ENCODE data around the gene SH3RF2.

DNA sequence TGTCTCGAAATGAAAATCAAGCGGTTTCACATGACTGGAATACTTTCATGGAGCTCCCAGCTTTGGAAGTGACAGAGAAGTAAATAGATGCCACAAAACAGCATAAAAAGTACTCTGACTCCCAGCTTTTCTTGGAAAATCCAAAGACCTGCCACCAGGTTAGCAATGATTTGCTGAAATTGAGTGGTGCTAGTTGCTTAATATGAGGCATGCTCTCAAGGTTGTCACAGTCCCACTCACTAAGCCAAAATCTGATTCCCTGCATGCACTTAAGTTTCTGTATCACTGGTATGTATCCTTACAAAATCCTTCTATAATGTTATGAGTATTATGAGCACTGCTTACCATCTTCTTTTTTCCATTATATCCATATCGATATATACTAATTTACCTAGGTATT, 13.0 kb upstream of the SH3RF2 start:
- TF ChIP-seq, protein P1, sequence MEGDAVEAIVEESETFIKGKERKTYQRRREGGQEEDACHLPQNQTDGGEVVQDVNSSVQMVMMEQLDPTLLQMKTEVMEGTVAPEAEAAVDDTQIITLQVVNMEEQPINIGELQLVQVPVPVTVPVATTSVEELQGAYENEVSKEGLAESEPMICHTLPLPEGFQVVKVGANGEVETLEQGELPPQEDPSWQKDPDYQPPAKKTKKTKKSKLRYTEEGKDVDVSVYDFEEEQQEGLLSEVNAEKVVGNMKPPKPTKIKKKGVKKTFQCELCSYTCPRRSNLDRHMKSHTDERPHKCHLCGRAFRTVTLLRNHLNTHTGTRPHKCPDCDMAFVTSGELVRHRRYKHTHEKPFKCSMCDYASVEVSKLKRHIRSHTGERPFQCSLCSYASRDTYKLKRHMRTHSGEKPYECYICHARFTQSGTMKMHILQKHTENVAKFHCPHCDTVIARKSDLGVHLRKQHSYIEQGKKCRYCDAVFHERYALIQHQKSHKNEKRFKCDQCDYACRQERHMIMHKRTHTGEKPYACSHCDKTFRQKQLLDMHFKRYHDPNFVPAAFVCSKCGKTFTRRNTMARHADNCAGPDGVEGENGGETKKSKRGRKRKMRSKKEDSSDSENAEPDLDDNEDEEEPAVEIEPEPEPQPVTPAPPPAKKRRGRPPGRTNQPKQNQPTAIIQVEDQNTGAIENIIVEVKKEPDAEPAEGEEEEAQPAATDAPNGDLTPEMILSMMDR (IDR thresholded peaks at IDR 0.05 in 4 of 5, conservative IDR thresholded peaks at IDR 0.05 in 1 of 5): no peak
- TF ChIP-seq POLR2A (IDR thresholded peaks at IDR 0.05): no peak
